Karpas-422 (cell line): ENCODE results near the gene MATN3. TPM values are rescaled to one million over a fixed set of nuclear protein-coding genes. Genes with fewer than 3 reads are reported as not detected.
"Not testable (repeated sequence)": the region's sequence is repeated elsewhere in the genome, so short reads cannot be mapped to it uniquely, and the experiment has no call there.

ENCODE experiments used
- DNase-seq: peaks from one replicate; pipeline ENCODE4 v3.0.0-alpha.2; 2015
- H2AFZ ChIP-seq: fragments of 200-600 bp; sonication (generic); 2 replicates; pipeline ENCODE4 v1.6.1; 2014; ENCODE audit warnings: antibody characterized with exemption, low read length, mixed read lengths
- H3K27ac ChIP-seq: fragments of 200-600 bp; sonication (generic); 2 replicates; pipeline ENCODE4 v1.5.1; 2014; ENCODE audit warnings: mild to moderate bottlenecking, low read length, moderate library complexity
- H3K27me3 ChIP-seq: fragments of 200-600 bp; sonication (generic); 2 replicates; pipeline ENCODE4 v1.6.1; 2014; ENCODE audit warnings: low read length, mixed read lengths
- H3K36me3 ChIP-seq: fragments of 200-600 bp; sonication (generic); 2 replicates; pipeline ENCODE4 v1.6.1; 2014; ENCODE audit warnings: low read length, mixed read lengths; ENCODE audit not compliant: insufficient read depth
- H3K4me1 ChIP-seq: fragments of 200-600 bp; sonication (generic); 2 replicates; pipeline ENCODE4 v1.6.1; 2014; ENCODE audit warnings: mild to moderate bottlenecking, low read length, mixed read lengths
- H3K4me2 ChIP-seq: fragments of 200-600 bp; sonication (generic); 2 replicates; pipeline ENCODE4 v1.6.1; 2014; ENCODE audit warnings: low read length, low read depth, mild to moderate bottlenecking; ENCODE audit not compliant: poor library complexity, severe bottlenecking
- H3K4me3 ChIP-seq: fragments of 200-600 bp; sonication (generic); 2 replicates; pipeline ENCODE4 v1.5.1; 2014; ENCODE audit warnings: mild to moderate bottlenecking, antibody characterized with exemption, low read length, mixed read lengths
- H3K79me2 ChIP-seq: fragments of 200-600 bp; sonication (generic); 2 replicates; pipeline ENCODE4 v1.6.1; 2014; ENCODE audit warnings: mild to moderate bottlenecking, low read length, mixed read lengths
- H3K9ac ChIP-seq: fragments of 200-600 bp; sonication (generic); 2 replicates; pipeline ENCODE4 v1.6.0; 2014; ENCODE audit warnings: low read length
- H3K9me2 ChIP-seq: fragments of 200-600 bp; sonication (generic), shearing (Covaris generic); replicated peaks from 2 replicates; pipeline ENCODE4 v1.6.0; 2014; ENCODE audit warnings: mild to moderate bottlenecking, low read length, moderate library complexity; ENCODE audit not compliant: insufficient read depth
- H3K9me3 ChIP-seq: fragments of 300-700, 200-600 bp; sonication (generic); 2 replicates; pipeline ENCODE4 v1.6.1; 2014; ENCODE audit warnings: low read length, mixed read lengths
- H4K20me1 ChIP-seq: fragments of 200-600 bp; sonication (generic); 2 replicates; pipeline ENCODE4 v1.6.1; 2014; ENCODE audit warnings: mild to moderate bottlenecking, antibody characterized with exemption, low read length, low read depth; ENCODE audit not compliant: insufficient read depth
- total RNA-seq: library from RNA; depleted of rRNA; stranded (reverse); fragments of >200 nt; shearing (Covaris generic); gene quantifications from 2 replicates; pipeline ENCODE4 v1.2.3, GENCODE V29; 2014; ENCODE audit warnings: low replicate concordance

Gene MATN3
- total RNA-seq, 1 experiment from 2014 or later, result not detected

GRCh38 chr2:20045712-20046292 is 33.3 kb upstream of the MATN3 start:
- not testable (repeated sequence) for H3K4me2 ChIP-seq, DNase-seq, H3K9me2 ChIP-seq, H3K9ac ChIP-seq, H3K4me3 ChIP-seq, H2AFZ ChIP-seq, H3K27me3 ChIP-seq, H3K9me3 ChIP-seq, H3K27ac ChIP-seq
- Histone ChIP-seq H4K20me1 (peaks cover 11% of the 10 kb centered on the region; the same call in 1 of the 2 replicates), H3K36me3 (peaks cover 12% of the 10 kb centered on the region; the same call in 1 of the 2 replicates), H3K4me1 (peaks cover 22% of the 10 kb centered on the region), H3K79me2 (peaks cover 94% of the 10 kb centered on the region)

- no peak overlapping the region for H3K4me2 ChIP-seq
- peaks cover 8% of the 10 kb centered on the region; the same call in 1 of the 2 replicates for H4K20me1 ChIP-seq
- no peaks in the 10 kb centered on the region for H3K9me2 ChIP-seq
- no peak for DNase-seq
- H3K79me2 ChIP-seq, result peaks cover 94% of the 10 kb centered on the region
- H3K9me3 ChIP-seq, result no peaks in the 10 kb centered on the region
- peaks cover 18% of the 10 kb centered on the region for H3K4me1 ChIP-seq
- peaks cover 21% of the 10 kb centered on the region; the same call in 1 of the 2 replicates for H3K36me3 ChIP-seq
- no peak overlapping the region for H2AFZ ChIP-seq
- no peak overlapping the region for H3K27ac ChIP-seq
- no peaks in the 10 kb centered on the region for H3K27me3 ChIP-seq
- H3K9ac ChIP-seq, result no peak overlapping the region
- H3K4me3 ChIP-seq, result no peak overlapping the region
Measured at GRCh38 chr2:20044778-20045177, 32.3 kb upstream of the MATN3 start.

- Histone ChIP-seq H2AFZ (no peak overlapping the region), H3K9me3 (no peaks in the 10 kb centered on the region), H3K9ac (no peak overlapping the region), H3K4me1 (peaks cover 14% of the 10 kb centered on the region), H3K79me2 (peaks cover 84% of the 10 kb centered on the region), H3K27me3 (no peaks in the 10 kb centered on the region), H4K20me1 (peaks cover 8% of the 10 kb centered on the region; the same call in 1 of the 2 replicates), H3K4me2 (no peak overlapping the region), H3K9me2 (no peaks in the 10 kb centered on the region), H3K27ac (no peak overlapping the region), H3K4me3 (no peak overlapping the region), H3K36me3 (peaks cover 27% of the 10 kb centered on the region; the same call in 1 of the 2 replicates)
- no peak for DNase-seq
Measured at GRCh38 chr2:20042531-20042930, 30.1 kb upstream of the MATN3 start.

- no peaks in the 10 kb centered on the region for H3K27me3 ChIP-seq
- H3K4me3 ChIP-seq, result no peak overlapping the region
- H3K4me2 ChIP-seq, result no peak overlapping the region
- no peak overlapping the region for H2AFZ ChIP-seq
- no peak for DNase-seq
- peaks cover 14% of the 10 kb centered on the region for H3K4me1 ChIP-seq
- H3K9ac ChIP-seq, result no peak overlapping the region
- peaks cover 78% of the 10 kb centered on the region for H3K79me2 ChIP-seq
- peaks cover 8% of the 10 kb centered on the region; the same call in 1 of the 2 replicates for H4K20me1 ChIP-seq
- H3K27ac ChIP-seq, result no peak overlapping the region
- peaks cover 37% of the 10 kb centered on the region; the same call in 1 of the 2 replicates for H3K36me3 ChIP-seq
- no peaks in the 10 kb centered on the region for H3K9me3 ChIP-seq
- no peaks in the 10 kb centered on the region for H3K9me2 ChIP-seq
Measured at GRCh38 chr2:20040489-20041172, 28.2 kb upstream of the MATN3 start.

DNA sequence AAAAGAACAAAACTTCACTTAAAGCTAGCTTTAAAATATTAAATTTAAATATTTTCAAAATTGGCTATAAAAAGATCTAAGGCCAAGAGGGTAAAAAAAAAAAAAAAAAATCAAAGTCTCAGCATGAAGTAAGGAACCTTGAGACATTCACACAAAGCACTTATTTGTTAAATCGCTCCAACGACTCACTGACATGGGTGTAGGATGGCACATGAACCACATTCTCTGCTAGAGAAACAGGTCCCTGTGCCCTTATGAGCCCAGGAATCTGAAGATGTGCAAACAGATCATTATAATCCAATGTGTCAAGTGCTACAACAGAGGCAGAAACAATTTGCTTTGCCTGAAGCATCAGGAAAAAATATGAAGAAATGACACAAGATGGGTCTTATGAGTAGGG is 25.2 kb upstream of the MATN3 start:
- Histone ChIP-seq H3K9me2 (no peaks in the 10 kb centered on the region), H2AFZ (no peak overlapping the region), H3K36me3 (peaks cover 57% of the 10 kb centered on the region), H3K27ac (no peak overlapping the region), H3K4me3 (no peak overlapping the region), H3K4me1 (peaks cover 15% of the 10 kb centered on the region), H3K79me2 (peaks cover 48% of the 10 kb centered on the region), H3K27me3 (no peaks in the 10 kb centered on the region), H3K4me2 (no peak overlapping the region), H4K20me1 (no peaks in the 10 kb centered on the region), H3K9me3 (no peaks in the 10 kb centered on the region), H3K9ac (no peak overlapping the region)
- no peak for DNase-seq

GRCh38 chr2:20035955-20036666 is 23.6 kb upstream of the MATN3 start:
- Histone ChIP-seq H3K79me2 (peaks cover 33% of the 10 kb centered on the region), H3K9ac (no peak overlapping the region), H3K9me3 (no peaks in the 10 kb centered on the region), H2AFZ (no peak overlapping the region), H3K27ac (no peak overlapping the region), H3K4me3 (no peak overlapping the region), H3K4me2 (no peak overlapping the region), H3K4me1 (peaks cover 21% of the 10 kb centered on the region), H3K36me3 (peaks cover 65% of the 10 kb centered on the region), H3K27me3 (no peaks in the 10 kb centered on the region), H4K20me1 (no peaks in the 10 kb centered on the region), H3K9me2 (no peaks in the 10 kb centered on the region)
- no peak for DNase-seq

DNA sequence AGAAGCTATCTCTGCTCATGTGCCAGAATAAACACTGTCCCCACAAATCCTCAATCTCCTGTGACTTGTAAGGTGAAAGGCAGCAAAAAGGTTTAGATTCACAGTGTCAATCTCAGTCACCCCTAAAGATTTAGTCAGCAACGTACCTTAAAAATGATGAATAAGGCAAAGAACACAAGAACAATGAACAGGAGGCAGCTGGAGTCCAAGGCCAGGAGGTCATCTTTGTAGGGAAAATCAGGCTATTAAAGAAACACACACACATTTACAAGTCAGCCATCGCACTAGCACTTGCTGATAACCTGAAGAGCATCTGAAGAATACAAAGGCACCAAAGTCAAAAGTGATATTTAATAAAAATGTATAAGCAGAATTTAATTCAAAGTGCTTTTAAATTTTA is 22.4 kb upstream of the MATN3 start:
- H3K9ac ChIP-seq, result no peak overlapping the region
- H3K9me2 ChIP-seq, result no peaks in the 10 kb centered on the region
- no peak overlapping the region for H3K27ac ChIP-seq
- H3K9me3 ChIP-seq, result no peaks in the 10 kb centered on the region
- H2AFZ ChIP-seq, result no peak overlapping the region
- peaks cover 66% of the 10 kb centered on the region for H3K36me3 ChIP-seq
- H3K4me3 ChIP-seq, result no peak overlapping the region
- H4K20me1 ChIP-seq, result no peaks in the 10 kb centered on the region
- no peak for DNase-seq
- H3K4me1 ChIP-seq, result peaks cover 21% of the 10 kb centered on the region
- H3K4me2 ChIP-seq, result no peak overlapping the region
- no peaks in the 10 kb centered on the region for H3K27me3 ChIP-seq
- H3K79me2 ChIP-seq, result peaks cover 22% of the 10 kb centered on the region

DNA sequence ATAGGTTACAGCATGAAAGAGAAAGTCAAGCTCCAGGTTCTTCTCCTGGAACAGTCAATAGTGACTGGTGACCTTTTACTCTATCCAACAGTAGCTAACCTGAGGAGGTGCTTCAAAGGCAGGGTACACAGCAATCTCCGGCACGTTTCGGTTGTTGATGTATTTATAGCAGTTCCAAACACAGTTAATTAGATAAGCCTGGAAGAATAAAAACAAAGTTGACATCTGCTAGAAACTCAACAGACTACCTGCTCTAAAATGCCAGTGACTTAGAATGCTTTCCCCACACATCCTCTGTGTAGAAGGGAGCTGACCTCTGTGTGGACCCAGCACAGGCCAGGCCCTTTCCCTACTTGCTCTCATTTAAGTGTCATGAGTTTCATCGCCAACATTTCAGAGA is 21.8 kb upstream of the MATN3 start:
- Histone ChIP-seq H2AFZ (no peak overlapping the region), H3K4me1 (peaks cover 21% of the 10 kb centered on the region), H3K27ac (no peak overlapping the region), H3K9me3 (no peaks in the 10 kb centered on the region), H3K79me2 (peaks cover 19% of the 10 kb centered on the region), H3K4me2 (no peak overlapping the region), H3K36me3 (peaks cover 69% of the 10 kb centered on the region), H3K27me3 (no peaks in the 10 kb centered on the region), H3K9ac (no peak overlapping the region), H4K20me1 (no peaks in the 10 kb centered on the region), H3K4me3 (no peak overlapping the region), H3K9me2 (no peaks in the 10 kb centered on the region)
- DNase-seq, result no peak
